K562 (cell line): Measurements from ENCODE around the gene OPA1. TPM values are rescaled to one million over a fixed set of nuclear protein-coding genes. Genes with fewer than 3 reads are reported as not detected.

Source experiments
- ATF3 ChIP-seq, 2 experiments: fragments of 450-650 bp in 1 of 2; sonication (generic) in 1 of 2; formaldehyde crosslinking in 1 of 2; IDR thresholded peaks in 1 of 2; conservative IDR thresholded peaks in 1 of 2; 2 replicates each; pipeline versions ENCODE4 v1.6.1 to v1.8.1; 2016 to 2023; ENCODE audit warnings: mild to moderate bottlenecking in 2 of 2, moderate library complexity in 2 of 2, inconsistent platforms in 1 of 2, missing genetic modification reagents in 1 of 2
- CBFA2T3 ChIP-seq: fragments of 450-650 bp; IDR thresholded peaks from 2 replicates; pipeline ENCODE4 v1.6.1; 2017
- EHMT2 ChIP-seq: fragments of 450-650 bp; IDR thresholded peaks from 2 replicates; pipeline ENCODE4 v1.6.1; 2018; ENCODE audit warnings: antibody characterized with exemption
- HDAC8 ChIP-seq: fragments of 450-650 bp; IDR thresholded peaks from 2 replicates; pipeline ENCODE4 v1.6.1; 2016; ENCODE audit warnings: mild to moderate bottlenecking, missing genetic modification characterization, moderate library complexity, missing compliant biosample characterization
- KDM4B ChIP-seq, 2 experiments: fragments of 450-650 bp in 1 of 2; sonication (generic) in 1 of 2; IDR thresholded peaks; 2 replicates each; pipeline ENCODE4 v1.6.1; 2016 to 2017; ENCODE audit warnings: borderline replicate concordance in 2 of 2, antibody characterized with exemption in 1 of 2, low read depth in 1 of 2, mild to moderate bottlenecking in 1 of 2
- NCOA6 ChIP-seq: fragments of 450-650 bp; IDR thresholded peaks from 2 replicates; pipeline ENCODE4 v1.6.1; 2017; ENCODE audit warnings: mild to moderate bottlenecking
- RHOXF2B ChIP-seq: fragments of 250-450 bp; sonication (Bioruptor Pico); conservative IDR thresholded peaks from 2 replicates; pipeline ENCODE4 v1.5.1; 2021
- TSHZ1 ChIP-seq: fragments of 250-450 bp; sonication (Bioruptor Pico); IDR thresholded peaks from 2 replicates; pipeline ENCODE4 v1.4.0; 2020; ENCODE audit warnings: mild to moderate bottlenecking, moderate library complexity
- ZBTB34 ChIP-seq: fragments of 250-450 bp; sonication (Bioruptor Pico); IDR thresholded peaks from 2 replicates; pipeline ENCODE4 v1.8.0; 2021; ENCODE audit warnings: mild to moderate bottlenecking, moderate library complexity
- ZNF407 ChIP-seq: fragments of 450-650 bp; IDR thresholded peaks from 2 replicates; pipeline ENCODE4 v1.6.1; 2016; ENCODE audit warnings: low read depth
- ZNF655 ChIP-seq: fragments of 250-450 bp; sonication (Bioruptor Pico); IDR thresholded peaks from 2 replicates; pipeline ENCODE4 v1.5.0; 2021
- polyA plus RNA-seq, 8 experiments: library from polyadenylated mRNA; depleted of rRNA in 4 of 8; stranded (reverse) in 5 of 8; unstranded in 3 of 8; fragments of >200 nt; fragmentation: Nextera tagmentation in 2 of 8; fragmentation: Illumina TruSeq in 1 of 8; extraction: Ambion mirVana in 2 of 8; extraction: Trizol in 1 of 8; gene quantifications; 2 replicates each; pipeline versions ENCODE4 v1.2.1 to v1.2.3, GENCODE V29; 2011 to 2014; ENCODE audit warnings: inconsistent platforms in 1 of 8, missing spikeins in 1 of 8
- total RNA-seq, 7 experiments: library from RNA; depleted of rRNA in 6 of 7; stranded (reverse); fragments of >200 nt in 6 of 7; fragmentation: Illumina TruSeq in 2 of 7; extraction: Trizol in 2 of 7; gene quantifications; 2 replicates each; pipeline versions ENCODE4 v1.2.1 to v1.2.3, GENCODE V29; 2011 to 2021; ENCODE audit warnings: low replicate concordance in 1 of 7

The OPA1 gene
- total and polyA plus RNA-seq, 9 of the 15 experiments (the other 6 are each of a cell fraction or from before 2014, with no cell fraction given) = 19.7 to 127 (median 94.7) TPM

GRCh38 chr3:193744048-193744821, 151.2 kb downstream of the OPA1 start (continued):
- no peak for TF ChIP-seq ZNF407
- no peak for TF ChIP-seq KDM4B (IDR thresholded peaks at IDR 0.05; ENCODE audit: borderline replicate concordance in 2 of 2, low read depth in 1 of 2)
- TF ChIP-seq EHMT2 = no peak
- TF ChIP-seq RHOXF2B (CRISPR knock-in tag) = no peak
- TF ChIP-seq CBFA2T3 = no peak
- no peak for TF ChIP-seq ZNF655
- no peak for TF ChIP-seq TSHZ1 (CRISPR knock-in tag)
- TF ChIP-seq ATF3 (IDR thresholded peaks at IDR 0.05) = peak; percentile 93
- TF ChIP-seq ATF3 (CRISPR knock-in tag; conservative IDR thresholded peaks at IDR 0.05) = no peak
- TF ChIP-seq HDAC8 (tag) = no peak
- TF ChIP-seq NCOA6 = no peak
- no peak for TF ChIP-seq ZBTB34 (CRISPR knock-in tag)
